Trophoblast cell (in vitro differentiated cells and primary cell): ENCODE data around the gene TTLL10.

Experiments used
- DNase-seq, 2 donors: peaks; one replicate each; pipeline ENCODE4 v3.0.0-alpha.2; 2016
- H2AFZ ChIP-seq: 2 replicates; pipeline ENCODE4 v1.6.1; 2013; ENCODE audit warnings: low read length, moderate library complexity, mild to moderate bottlenecking; ENCODE audit not compliant: insufficient read depth, poor library complexity
- H2AK5ac ChIP-seq: 2 replicates; pipeline ENCODE4 v1.6.1; 2013; ENCODE audit warnings: mild to moderate bottlenecking, low read length
- H2BK120ac ChIP-seq: 2 replicates; pipeline ENCODE4 v1.6.1; 2013; ENCODE audit warnings: low read length, mild to moderate bottlenecking, moderate library complexity; ENCODE audit not compliant: insufficient read depth, poor library complexity
- H2BK12ac ChIP-seq: 2 replicates; pipeline ENCODE4 v1.6.1; 2013; ENCODE audit warnings: mild to moderate bottlenecking, low read length, moderate library complexity
- H2BK5ac ChIP-seq: 2 replicates; pipeline ENCODE4 v1.6.1; 2013; ENCODE audit warnings: low read length, low read depth, moderate library complexity, mild to moderate bottlenecking; ENCODE audit not compliant: poor library complexity
- H3K14ac ChIP-seq: 2 replicates; pipeline ENCODE4 v1.6.1; 2013; ENCODE audit warnings: mild to moderate bottlenecking, low read length
- H3K18ac ChIP-seq: 2 replicates; pipeline ENCODE4 v1.6.1; 2013; ENCODE audit warnings: mild to moderate bottlenecking, low read length
- H3K23ac ChIP-seq: 2 replicates; pipeline ENCODE4 v1.6.1; 2013; ENCODE audit warnings: low read length
- H3K27ac ChIP-seq: 2 replicates; pipeline ENCODE4 v1.5.1; 2013; ENCODE audit warnings: low read depth, mild to moderate bottlenecking, inconsistent platforms, low read length, moderate library complexity
- H3K27me3 ChIP-seq: 2 replicates; pipeline ENCODE4 v1.6.1; 2013; ENCODE audit warnings: inconsistent platforms, mild to moderate bottlenecking, low read length, moderate library complexity; ENCODE audit not compliant: insufficient read depth
- H3K36me3 ChIP-seq, 2 experiments: 1 replicate in 1 of 2; 2 replicates in 1 of 2; pipeline ENCODE4 v1.6.1; 2013; ENCODE audit warnings: low read length in 2 of 2, mild to moderate bottlenecking in 2 of 2, moderate library complexity in 1 of 2; ENCODE audit not compliant: insufficient read depth in 2 of 2, control insufficient read depth in 1 of 2
- H3K4ac ChIP-seq: 2 replicates; pipeline ENCODE4 v1.6.1; 2013; ENCODE audit warnings: low read depth, mild to moderate bottlenecking, low read length, moderate library complexity
- H3K4me1 ChIP-seq, 2 experiments: 1 replicate in 1 of 2; 2 replicates in 1 of 2; pipeline ENCODE4 v1.6.1; 2013; ENCODE audit warnings: low read length in 2 of 2, mild to moderate bottlenecking in 2 of 2, moderate library complexity in 1 of 2; ENCODE audit not compliant: insufficient read depth in 2 of 2, control insufficient read depth in 1 of 2
- H3K4me2 ChIP-seq: 2 replicates; pipeline ENCODE4 v1.6.1; 2013; ENCODE audit warnings: inconsistent platforms, mild to moderate bottlenecking, low read length, moderate library complexity
- H3K4me3 ChIP-seq: 2 replicates; pipeline ENCODE4 v1.5.1; 2013; ENCODE audit warnings: mild to moderate bottlenecking, low read depth, low read length, inconsistent platforms
- H3K79me1 ChIP-seq: one replicate; pipeline ENCODE4 v1.6.1; 2013; ENCODE audit warnings: low read length
- H3K79me2 ChIP-seq: 2 replicates; pipeline ENCODE4 v1.6.1; 2013; ENCODE audit warnings: low read length, mild to moderate bottlenecking; ENCODE audit not compliant: control insufficient read depth, insufficient read depth, poor library complexity
- H3K9ac ChIP-seq: 2 replicates; pipeline ENCODE4 v1.6.1; 2013; ENCODE audit warnings: mild to moderate bottlenecking, low read length
- H3K9me3 ChIP-seq: 2 replicates; pipeline ENCODE4 v1.6.1; 2013; ENCODE audit warnings: low read depth, mild to moderate bottlenecking, control low read depth, inconsistent platforms, low read length; ENCODE audit not compliant: insufficient read depth
- H4K12ac ChIP-seq: 2 replicates; pipeline ENCODE4 v1.6.1; 2013; ENCODE audit warnings: low read depth, mild to moderate bottlenecking, low read length, moderate library complexity
- H4K8ac ChIP-seq: 2 replicates; pipeline ENCODE4 v1.6.1; 2013; ENCODE audit warnings: low read depth, mild to moderate bottlenecking, low read length, moderate library complexity
- H4K91ac ChIP-seq: one replicate; pipeline ENCODE4 v1.6.1; 2013; ENCODE audit warnings: low read depth, mild to moderate bottlenecking, low read length, moderate library complexity
- WGBS: extraction: QIAGEN DNeasy Blood & Tissue Kit; methylation state at CpG from one replicate; pipeline ENCODE4 v1.1.7; 2013; ENCODE audit warnings: missing lambda C conversion rate; ENCODE audit not compliant: insufficient read length, insufficient coverage; ENCODE audit errors: extremely low coverage; 5-methylcytosine and 5-hydroxymethylcytosine counted together

Gene TTLL10

GRCh38 chr1:1199961-1200875, 26.5 kb downstream of the TTLL10 start:
- Histone ChIP-seq H3K4me1 (peaks cover 0 to 3% of the 10 kb centered on the region in 2 experiments), H3K18ac (no peak overlapping the region), H2AK5ac (no peak overlapping the region), H4K91ac (no peak overlapping the region), H3K4ac (no peak overlapping the region), H3K79me1 (peaks cover 1% of the 10 kb centered on the region), H3K9me3 (peaks cover 9% of the 10 kb centered on the region), H3K4me3 (no peak overlapping the region), H3K4me2 (no peak overlapping the region), H3K79me2 (no peaks in the 10 kb centered on the region), H4K12ac (no peak overlapping the region), H4K8ac (no peak overlapping the region), H2BK5ac (no peak overlapping the region), H2AFZ (no peak overlapping the region), H3K14ac (no peak overlapping the region), H3K36me3 (no peaks in the 10 kb centered on the region), H2BK120ac (no peak overlapping the region), H3K23ac (no peak overlapping the region), H3K9ac (no peak overlapping the region), H2BK12ac (no peak overlapping the region), H3K27me3 (peaks cover 14% of the 10 kb centered on the region), H3K27ac (no peak overlapping the region)
- WGBS, result no CpG with 5 or more reads among the region's 31 CpGs
- no peak for DNase-seq

DNA sequence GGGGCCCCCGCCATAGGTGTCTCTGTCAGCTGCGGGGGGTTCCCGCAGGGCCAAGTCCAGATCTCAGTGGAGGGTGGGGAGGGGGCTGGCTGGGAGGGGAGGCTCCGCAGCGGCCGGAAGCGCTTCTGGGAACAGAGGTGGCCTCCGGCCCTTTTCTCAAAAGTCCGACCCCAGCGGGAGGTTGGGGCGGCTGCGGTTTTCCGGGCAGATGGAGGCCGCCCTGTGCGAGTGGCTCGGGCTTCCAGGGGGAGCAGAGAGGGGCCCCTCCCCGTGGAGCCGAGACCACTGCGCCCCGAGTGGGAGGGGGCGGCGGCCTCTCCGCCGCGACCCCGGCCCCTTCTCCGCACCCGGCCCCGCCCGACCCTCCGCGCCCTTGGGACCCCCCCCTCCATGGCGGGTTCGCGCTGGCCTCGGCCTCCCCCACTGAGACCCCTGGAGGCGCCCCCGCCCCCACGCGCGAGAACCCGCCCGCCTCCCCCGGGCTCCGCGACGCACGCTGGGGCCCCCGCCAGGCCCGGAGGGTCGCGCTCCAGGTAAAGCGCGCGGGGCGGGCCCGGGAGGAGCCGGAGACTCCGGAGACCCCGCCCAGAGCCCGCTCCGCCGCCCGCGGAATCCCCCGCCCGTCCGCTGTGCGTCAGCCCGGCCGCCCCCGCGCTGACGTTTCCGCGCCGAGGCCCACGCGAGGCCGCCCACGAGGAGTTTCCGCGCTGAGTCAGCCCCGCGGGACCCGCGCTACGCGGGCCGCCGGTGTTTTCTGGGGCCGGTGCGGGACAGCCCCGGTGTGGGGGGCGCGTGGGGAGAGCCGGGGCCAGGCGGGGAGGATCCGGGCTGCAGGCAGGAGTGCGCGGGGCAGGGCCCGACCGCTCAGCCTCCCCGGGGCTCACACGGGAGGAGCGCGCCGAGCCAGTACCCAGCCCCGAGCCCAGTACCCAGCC, 27.5 kb downstream of the TTLL10 start:
- H2AK5ac ChIP-seq, result no peak overlapping the region
- no peak overlapping the region for H2BK120ac ChIP-seq
- H3K27me3 ChIP-seq, result peaks cover 22% of the 10 kb centered on the region
- H3K27ac ChIP-seq, result no peak overlapping the region
- peak overlapping the region; percentile 65 for H4K8ac ChIP-seq
- H2AFZ ChIP-seq, result peak overlapping the region; percentile 60
- peak overlapping the region; percentile 50 for H3K4me3 ChIP-seq
- no peak overlapping the region for H4K91ac ChIP-seq
- no peak overlapping the region for H3K14ac ChIP-seq
- peak in 1 of 2 donors; percentile 44 for DNase-seq
- no peak overlapping the region for H3K4ac ChIP-seq
- no CpG with 5 or more reads among the region's 109 CpGs for WGBS
- no peaks in the 10 kb centered on the region for H3K36me3 ChIP-seq
- H4K12ac ChIP-seq, result no peak overlapping the region
- H3K23ac ChIP-seq, result no peak overlapping the region
- H3K4me2 ChIP-seq, result peak overlapping the region; percentile 82
- H3K9ac ChIP-seq, result no peak overlapping the region
- no peak overlapping the region for H3K18ac ChIP-seq
- H2BK5ac ChIP-seq, result no peak overlapping the region
- H3K9me3 ChIP-seq, result peaks cover 9% of the 10 kb centered on the region
- no peak overlapping the region for H2BK12ac ChIP-seq
- peaks cover 1% of the 10 kb centered on the region for H3K79me1 ChIP-seq
- H3K79me2 ChIP-seq, result no peaks in the 10 kb centered on the region
- peaks cover 0 to 3% of the 10 kb centered on the region in 2 experiments for H3K4me1 ChIP-seq

DNA sequence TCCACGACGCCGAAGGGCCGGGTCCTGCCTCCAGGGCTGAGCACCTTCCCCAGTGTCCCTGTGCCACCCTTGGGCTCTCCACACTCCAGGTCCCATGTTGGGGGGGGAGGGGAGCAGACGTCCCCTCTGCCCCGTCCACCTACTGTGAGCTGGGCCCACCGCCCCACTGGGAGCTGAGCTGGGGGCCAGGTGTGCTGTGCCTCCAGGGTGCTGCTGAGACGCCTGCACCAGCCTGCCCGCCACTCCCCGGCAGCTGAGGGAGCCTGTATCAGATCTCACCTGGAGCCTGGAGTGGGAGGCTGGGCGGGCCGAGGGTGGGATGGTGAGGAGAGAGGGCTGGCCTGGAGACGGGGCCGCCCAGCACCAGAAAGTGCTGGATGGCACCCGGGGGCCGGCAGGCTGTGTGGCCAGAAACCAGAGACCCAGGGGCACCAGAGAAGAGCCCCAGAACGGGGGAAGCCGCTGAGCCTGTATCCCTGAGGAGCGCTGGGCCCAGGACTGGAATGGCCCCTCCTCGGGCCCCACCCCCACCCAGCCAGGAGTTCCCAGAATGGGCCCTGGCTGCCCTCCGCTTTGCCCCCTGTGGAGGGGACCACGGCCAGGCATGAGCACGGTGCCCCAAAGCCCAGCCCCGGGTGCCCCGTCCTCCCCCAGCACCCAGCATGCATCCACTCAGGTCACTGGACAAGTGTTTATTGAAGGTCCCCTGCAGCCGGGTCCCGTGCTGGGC, 29.3 kb downstream of the TTLL10 start:
- no peak overlapping the region for H3K14ac ChIP-seq
- no peak overlapping the region for H2BK5ac ChIP-seq
- no peaks in the 10 kb centered on the region for H3K36me3 ChIP-seq
- peak overlapping the region; percentile 35 for H2AK5ac ChIP-seq
- H2AFZ ChIP-seq, result no peak overlapping the region
- WGBS, result no CpG with 5 or more reads among the region's 27 CpGs
- H3K23ac ChIP-seq, result no peak overlapping the region
- H3K9me3 ChIP-seq, result peaks cover 6% of the 10 kb centered on the region
- H3K9ac ChIP-seq, result no peak overlapping the region
- no peak overlapping the region for H3K4me3 ChIP-seq
- no peak overlapping the region for H2BK12ac ChIP-seq
- no peak overlapping the region for H3K4me2 ChIP-seq
- no peak overlapping the region for H4K91ac ChIP-seq
- H3K27ac ChIP-seq, result no peak overlapping the region
- H3K18ac ChIP-seq, result no peak overlapping the region
- H4K12ac ChIP-seq, result no peak overlapping the region
- H2BK120ac ChIP-seq, result no peak overlapping the region
- H3K27me3 ChIP-seq, result peaks cover 24% of the 10 kb centered on the region
- H3K4ac ChIP-seq, result no peak overlapping the region
- H4K8ac ChIP-seq, result no peak overlapping the region
- DNase-seq, result no peak
- no peaks in the 10 kb centered on the region for H3K79me2 ChIP-seq
- H3K4me1 ChIP-seq, result peaks cover 0 to 3% of the 10 kb centered on the region in 2 experiments
- peaks cover 1% of the 10 kb centered on the region for H3K79me1 ChIP-seq
